ENCODE results near the gene AAGAB.
"Not testable (repeated sequence)": the region's sequence is repeated elsewhere in the genome, so short reads cannot be mapped to it uniquely, and the experiment has no call there.

Gene AAGAB

GRCh38 chr15:67254238-67255175, at the start of gene AAGAB, which contains the start of gene IQCH:
AAGAB (minus strand) TSS chr15:67254661; CDS start chr15:67254631, 30 bp downstream.
IQCH (plus strand) TSS chr15:67254786; CDS start chr15:67254897, 111 bp downstream.
- peak; percentile 89 for DNase-seq

- peak; percentile 24 for DNase-seq
These were observed 49.3 kb upstream of the AAGAB start for GRCh38 chr15:67303490-67304363.

GRCh38 chr15:67300266-67301025, 46.0 kb upstream of the AAGAB start:
- DNase-seq: no peak

- DNase-seq: no peak
These were observed 42.2 kb upstream of the AAGAB start for GRCh38 chr15:67296684-67297083.

- no peak for DNase-seq
These were observed 41.7 kb upstream of the AAGAB start for GRCh38 chr15:67296188-67296587.

GRCh38 chr15:67290319-67290718, 35.9 kb upstream of the AAGAB start:
- no peak for DNase-seq

- not testable (repeated sequence) for DNase-seq
These were observed 31.9 kb upstream of the AAGAB start for GRCh38 chr15:67286400-67286799.

GRCh38 chr15:67285625-67286024, 31.2 kb upstream of the AAGAB start:
- not testable (repeated sequence) for DNase-seq

GRCh38 chr15:67281714-67282113, 27.3 kb upstream of the AAGAB start:
- no peak for DNase-seq

GRCh38 chr15:67280217-67280616, 25.8 kb upstream of the AAGAB start:
- DNase-seq: no peak

GRCh38 chr15:67276666-67277065, 22.2 kb upstream of the AAGAB start:
- no peak for DNase-seq

GRCh38 chr15:67274236-67274635, 19.8 kb upstream of the AAGAB start:
- DNase-seq: no peak

- DNase-seq: no peak
These were observed 13.8 kb upstream of the AAGAB start for GRCh38 chr15:67267951-67268941.

GRCh38 chr15:67267440-67267839, 13.0 kb upstream of the AAGAB start:
- DNase-seq: no peak

GRCh38 chr15:67266870-67267269, 12.4 kb upstream of the AAGAB start:
- no peak for DNase-seq

- no peak for DNase-seq
These were observed 5.3 kb upstream of the AAGAB start for GRCh38 chr15:67259806-67260205.

- DNase-seq: no peak
These were observed 4.9 kb upstream of the AAGAB start for GRCh38 chr15:67259379-67259778.

GRCh38 chr15:67258412-67258811, 4.0 kb upstream of the AAGAB start:
- DNase-seq: not testable (repeated sequence)

- DNase-seq: no peak
These were observed 1.6 kb upstream of the AAGAB start for GRCh38 chr15:67256051-67256450.

GRCh38 chr15:67253549-67254237, 768 bp downstream of the AAGAB start:
- DNase-seq: no peak

GRCh38 chr15:67253101-67253500, 1.4 kb downstream of the AAGAB start:
- DNase-seq: no peak

All from NCI-H146 (cell line).